Measurements from ENCODE around the gene DBP. TPM values are rescaled to one million over a fixed set of nuclear protein-coding genes. Genes with fewer than 3 reads are reported as not detected.
A peak's percentile ranks its signal among the peaks of the same experiment; 100 is the strongest.

The DBP gene
- polyA plus RNA-seq, 2 of the 4 experiments (the other 2 are of a cell fraction): 2.5 to 3.8 TPM

DNA sequence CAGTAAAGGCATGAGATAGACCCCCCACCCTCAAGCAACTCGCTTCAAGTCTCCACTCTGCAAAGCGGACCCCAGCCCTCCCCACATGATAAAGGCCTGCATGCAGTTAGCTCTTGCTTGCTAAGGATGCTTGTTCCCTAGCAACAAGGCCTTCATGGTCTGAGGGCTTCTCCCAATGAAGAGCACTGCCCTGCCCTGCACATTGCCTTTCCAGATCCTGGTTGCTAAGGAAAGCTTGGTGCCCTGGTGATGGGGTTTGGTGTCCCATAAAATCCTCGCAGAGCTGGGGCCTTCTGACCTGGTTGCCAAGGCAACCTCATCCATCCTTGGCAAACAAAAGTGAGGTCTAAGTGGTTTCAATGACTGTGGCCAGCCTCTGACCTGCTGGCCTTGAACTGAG is 6.0 kb downstream of the DBP start:
- WGBS (ENCODE audit: missing lambda C conversion rate): 88% methylated on average over 3 of the region's 3 CpGs
- H3K4me2 ChIP-seq: no peak overlapping the region
- H3K4me1 ChIP-seq: peaks cover 49% of the 10 kb centered on the region
- TF ChIP-seq RFX5 (IDR thresholded peaks at IDR 0.05) (peak; percentile 42; the same call in 1 of the 2 replicates), ESRRA (IDR thresholded peaks at IDR 0.05; ENCODE audit: borderline replicate concordance, low read length) (no peak), FOXS1 (CRISPR knock-in tag; IDR thresholded peaks at IDR 0.05) (no peak), KDM1A (IDR thresholded peaks at IDR 0.05; ENCODE audit: low read depth) (peak; percentile 84; the same call in 1 of the 2 replicates), CBX8 (IDR thresholded peaks at IDR 0.05) (no peak)
- FAIRE-seq (no peak), ATAC-seq (no peak), DNase-seq (ENCODE audit: low read depth in 1 of 2, low spot score in 1 of 2) (no peak)
- no peak overlapping the region for H3K4me3 ChIP-seq
- ChIA-PET POLR2A (interaction anchor here (2.7 kb wide), 1 partner anchor 12 kb away, joined by 19 read pairs; the partner anchor contains the start of genes RPL18 and SPHK2), CTCF (interaction anchor here (0.6 to 1.6 kb wide), 5 partner anchors 15 to 696 kb away, joined by 3 to 6 read pairs (median 4); partner anchors contain the start of gene CA11)
- H3K9me3 ChIP-seq: no peaks in the 10 kb centered on the region
- H3K27ac ChIP-seq: no peak overlapping the region

DNA sequence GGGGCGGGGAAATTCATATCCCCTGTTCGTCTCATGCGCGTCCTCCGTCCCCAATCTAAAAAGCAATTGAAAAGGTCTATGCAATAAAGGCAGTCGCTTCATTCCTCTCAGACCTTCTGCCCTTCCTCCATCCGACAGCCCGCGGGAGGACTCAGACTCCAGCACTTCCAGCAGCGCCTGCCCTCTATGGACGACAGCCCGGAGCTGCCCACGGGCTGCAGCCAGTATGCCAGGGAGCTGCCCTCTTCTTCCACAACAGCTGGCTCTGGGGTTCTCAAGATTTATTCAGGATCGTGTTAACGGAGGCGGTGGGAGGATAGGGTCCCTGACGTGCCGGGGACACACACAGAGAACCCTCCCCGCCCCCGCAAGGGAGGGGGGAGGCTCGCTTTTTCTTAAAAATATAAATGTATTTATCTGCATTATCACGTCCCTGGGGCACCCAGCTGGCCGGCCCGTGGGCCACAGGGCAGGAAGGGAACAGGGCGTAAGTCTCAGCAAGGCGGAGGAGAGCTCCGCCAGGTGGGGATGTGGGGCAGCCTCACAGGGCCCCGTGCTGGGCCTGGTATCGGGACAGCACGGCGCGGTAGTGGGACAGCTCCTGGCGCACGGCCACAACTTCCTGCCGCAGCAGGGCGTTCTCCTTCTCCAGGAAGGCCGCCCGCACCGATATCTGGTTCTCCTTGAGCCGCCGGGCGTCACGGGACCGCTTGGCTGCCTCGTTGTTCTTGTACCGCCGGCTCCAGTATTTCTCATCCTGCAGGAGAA is 6.7 kb downstream of the DBP start:
- Histone ChIP-seq H3K9me3 (no peaks in the 10 kb centered on the region), H3K4me1 (peaks cover 44% of the 10 kb centered on the region), H3K4me3 (no peak overlapping the region), H3K4me2 (no peak overlapping the region), H3K27ac (no peak overlapping the region)
- DNase-seq (ENCODE audit: low read depth in 1 of 2, low spot score in 1 of 2): no peak
- ATAC-seq: no peak
- TF ChIP-seq POLR2A (IDR thresholded peaks at IDR 0.05; ENCODE audit: low read length): 0 out of 2 replicates have a peak, but pooled peaks have one; percentile 11
- TF ChIP-seq, protein P1, sequence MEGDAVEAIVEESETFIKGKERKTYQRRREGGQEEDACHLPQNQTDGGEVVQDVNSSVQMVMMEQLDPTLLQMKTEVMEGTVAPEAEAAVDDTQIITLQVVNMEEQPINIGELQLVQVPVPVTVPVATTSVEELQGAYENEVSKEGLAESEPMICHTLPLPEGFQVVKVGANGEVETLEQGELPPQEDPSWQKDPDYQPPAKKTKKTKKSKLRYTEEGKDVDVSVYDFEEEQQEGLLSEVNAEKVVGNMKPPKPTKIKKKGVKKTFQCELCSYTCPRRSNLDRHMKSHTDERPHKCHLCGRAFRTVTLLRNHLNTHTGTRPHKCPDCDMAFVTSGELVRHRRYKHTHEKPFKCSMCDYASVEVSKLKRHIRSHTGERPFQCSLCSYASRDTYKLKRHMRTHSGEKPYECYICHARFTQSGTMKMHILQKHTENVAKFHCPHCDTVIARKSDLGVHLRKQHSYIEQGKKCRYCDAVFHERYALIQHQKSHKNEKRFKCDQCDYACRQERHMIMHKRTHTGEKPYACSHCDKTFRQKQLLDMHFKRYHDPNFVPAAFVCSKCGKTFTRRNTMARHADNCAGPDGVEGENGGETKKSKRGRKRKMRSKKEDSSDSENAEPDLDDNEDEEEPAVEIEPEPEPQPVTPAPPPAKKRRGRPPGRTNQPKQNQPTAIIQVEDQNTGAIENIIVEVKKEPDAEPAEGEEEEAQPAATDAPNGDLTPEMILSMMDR (IDR thresholded peaks at IDR 0.05): no peak
- FAIRE-seq: no peak
- ChIA-PET POLR2A (interaction anchor here (2.7 kb wide), 1 partner anchor 11 kb away, joined by 19 read pairs; the partner anchor contains the start of genes RPL18 and SPHK2), CTCF (interaction anchor here (0.5 to 1.6 kb wide), 5 partner anchors 15 to 194 kb away, joined by 3 to 6 read pairs (median 4); partner anchors contain the start of gene CA11)
- 92% methylated on average over 47 of the region's 47 CpGs for WGBS (ENCODE audit: missing lambda C conversion rate)

DNA sequence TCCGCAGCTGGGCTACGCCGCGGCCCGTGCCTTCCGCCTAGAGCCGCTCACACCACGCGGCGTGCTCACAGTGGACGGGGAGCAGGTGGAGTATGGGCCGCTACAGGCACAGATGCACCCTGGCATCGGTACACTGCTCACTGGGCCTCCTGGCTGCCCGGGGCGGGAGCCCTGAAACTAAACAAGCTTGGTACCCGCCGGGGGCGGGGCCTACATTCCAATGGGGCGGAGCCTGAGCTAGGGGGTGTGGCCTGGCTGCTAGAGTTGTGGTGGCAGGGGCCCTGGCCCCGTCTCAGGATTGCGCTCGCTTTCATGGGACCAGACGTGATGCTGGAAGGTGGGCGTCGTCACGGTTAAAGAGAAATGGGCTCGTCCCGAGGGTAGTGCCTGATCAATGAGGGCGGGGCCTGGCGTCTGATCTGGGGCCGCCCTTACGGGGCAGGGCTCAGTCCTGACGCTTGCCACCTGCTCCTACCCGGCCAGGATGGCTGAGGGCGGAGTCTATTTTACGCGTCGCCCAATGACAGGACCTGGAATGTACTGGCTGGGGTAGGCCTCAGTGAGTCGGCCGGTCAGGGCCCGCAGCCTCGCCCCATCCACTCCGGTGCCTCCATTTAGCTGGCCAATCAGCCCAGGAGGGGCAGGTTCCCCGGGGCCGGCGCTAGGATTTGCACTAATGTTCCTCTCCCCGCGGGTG is 7.4 kb downstream of the DBP start:
- no peak for FAIRE-seq

More for the DNA sequence above, 7.4 kb downstream of the DBP start:
- POLR2A ChIA-PET: interaction anchor here (0.6 to 2.7 kb wide), 2 partner anchors 11 to 15 kb away, joined by 3 to 19 read pairs; partner anchors contain the start of genes FAM83E, RPL18 and SPHK2
- ATAC-seq (0 out of 6 replicates have a peak, but pooled peaks of 1 of the 2 experiments have one; percentile 0), DNase-seq (ENCODE audit: low read depth in 1 of 2, low spot score in 1 of 2) (no peak)
- Histone ChIP-seq H3K4me1 (peaks cover 40% of the 10 kb centered on the region), H3K27ac (no peak overlapping the region), H3K9me3 (no peaks in the 10 kb centered on the region), H3K4me2 (no peak overlapping the region), H3K4me3 (no peak overlapping the region)
- WGBS (ENCODE audit: missing lambda C conversion rate): 83% methylated on average over 45 of the region's 48 CpGs
- TF ChIP-seq, protein P2, sequence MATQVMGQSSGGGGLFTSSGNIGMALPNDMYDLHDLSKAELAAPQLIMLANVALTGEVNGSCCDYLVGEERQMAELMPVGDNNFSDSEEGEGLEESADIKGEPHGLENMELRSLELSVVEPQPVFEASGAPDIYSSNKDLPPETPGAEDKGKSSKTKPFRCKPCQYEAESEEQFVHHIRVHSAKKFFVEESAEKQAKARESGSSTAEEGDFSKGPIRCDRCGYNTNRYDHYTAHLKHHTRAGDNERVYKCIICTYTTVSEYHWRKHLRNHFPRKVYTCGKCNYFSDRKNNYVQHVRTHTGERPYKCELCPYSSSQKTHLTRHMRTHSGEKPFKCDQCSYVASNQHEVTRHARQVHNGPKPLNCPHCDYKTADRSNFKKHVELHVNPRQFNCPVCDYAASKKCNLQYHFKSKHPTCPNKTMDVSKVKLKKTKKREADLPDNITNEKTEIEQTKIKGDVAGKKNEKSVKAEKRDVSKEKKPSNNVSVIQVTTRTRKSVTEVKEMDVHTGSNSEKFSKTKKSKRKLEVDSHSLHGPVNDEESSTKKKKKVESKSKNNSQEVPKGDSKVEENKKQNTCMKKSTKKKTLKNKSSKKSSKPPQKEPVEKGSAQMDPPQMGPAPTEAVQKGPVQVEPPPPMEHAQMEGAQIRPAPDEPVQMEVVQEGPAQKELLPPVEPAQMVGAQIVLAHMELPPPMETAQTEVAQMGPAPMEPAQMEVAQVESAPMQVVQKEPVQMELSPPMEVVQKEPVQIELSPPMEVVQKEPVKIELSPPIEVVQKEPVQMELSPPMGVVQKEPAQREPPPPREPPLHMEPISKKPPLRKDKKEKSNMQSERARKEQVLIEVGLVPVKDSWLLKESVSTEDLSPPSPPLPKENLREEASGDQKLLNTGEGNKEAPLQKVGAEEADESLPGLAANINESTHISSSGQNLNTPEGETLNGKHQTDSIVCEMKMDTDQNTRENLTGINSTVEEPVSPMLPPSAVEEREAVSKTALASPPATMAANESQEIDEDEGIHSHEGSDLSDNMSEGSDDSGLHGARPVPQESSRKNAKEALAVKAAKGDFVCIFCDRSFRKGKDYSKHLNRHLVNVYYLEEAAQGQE (IDR thresholded peaks at IDR 0.05): no peak
- peak; percentile 44; the same call in 1 of the 2 replicates for TF ChIP-seq HOXA7 (CRISPR knock-in tag; IDR thresholded peaks at IDR 0.05)
- no peak for TF ChIP-seq NR3C1 (IDR thresholded peaks at IDR 0.05)
- TF ChIP-seq JUN (IDR thresholded peaks at IDR 0.05): no peak; a peak in 1 of 5 replicates
- TF ChIP-seq, protein P3, sequence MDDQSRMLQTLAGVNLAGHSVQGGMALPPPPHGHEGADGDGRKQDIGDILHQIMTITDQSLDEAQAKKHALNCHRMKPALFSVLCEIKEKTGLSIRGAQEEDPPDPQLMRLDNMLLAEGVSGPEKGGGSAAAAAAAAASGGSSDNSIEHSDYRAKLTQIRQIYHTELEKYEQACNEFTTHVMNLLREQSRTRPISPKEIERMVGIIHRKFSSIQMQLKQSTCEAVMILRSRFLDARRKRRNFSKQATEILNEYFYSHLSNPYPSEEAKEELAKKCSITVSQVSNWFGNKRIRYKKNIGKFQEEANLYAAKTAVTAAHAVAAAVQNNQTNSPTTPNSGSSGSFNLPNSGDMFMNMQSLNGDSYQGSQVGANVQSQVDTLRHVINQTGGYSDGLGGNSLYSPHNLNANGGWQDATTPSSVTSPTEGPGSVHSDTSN (IDR thresholded peaks at IDR 0.05): no peak
- TF ChIP-seq, protein P4, sequence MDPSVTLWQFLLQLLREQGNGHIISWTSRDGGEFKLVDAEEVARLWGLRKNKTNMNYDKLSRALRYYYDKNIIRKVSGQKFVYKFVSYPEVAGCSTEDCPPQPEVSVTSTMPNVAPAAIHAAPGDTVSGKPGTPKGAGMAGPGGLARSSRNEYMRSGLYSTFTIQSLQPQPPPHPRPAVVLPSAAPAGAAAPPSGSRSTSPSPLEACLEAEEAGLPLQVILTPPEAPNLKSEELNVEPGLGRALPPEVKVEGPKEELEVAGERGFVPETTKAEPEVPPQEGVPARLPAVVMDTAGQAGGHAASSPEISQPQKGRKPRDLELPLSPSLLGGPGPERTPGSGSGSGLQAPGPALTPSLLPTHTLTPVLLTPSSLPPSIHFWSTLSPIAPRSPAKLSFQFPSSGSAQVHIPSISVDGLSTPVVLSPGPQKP (IDR thresholded peaks at IDR 0.05; ENCODE audit: low read depth, low read length): no peak
- no peak for TF ChIP-seq CHD4 (IDR thresholded peaks at IDR 0.05; ENCODE audit: borderline replicate concordance)
- TF ChIP-seq RAD21 (conservative IDR thresholded peaks at IDR 0.05 in 1 of 2, IDR thresholded peaks at IDR 0.05 in 1 of 2): no peak
- CTCF ChIA-PET: interaction anchor here (0.5 to 1.6 kb wide), 3 partner anchors 16 to 195 kb away, joined by 3 to 6 read pairs (median 3); partner anchors contain the start of gene CA11

Data from A549 (cell line).